Measurements from ENCODE around the gene TBC1D17. TPM values are rescaled to one million over a fixed set of nuclear protein-coding genes. Genes with fewer than 3 reads are reported as not detected.

Gene TBC1D17
- total and polyA plus RNA-seq, 12 donors: 5.8 to 198 (median 51.4) TPM

- no peak overlapping the region for H3K4me3 ChIP-seq
- peak overlapping the region in 1 of 5 donors; percentile 47 for H3K27ac ChIP-seq
- no peaks in the 10 kb centered on the region for H3K36me3 ChIP-seq (replicated peaks in 1 of 2)
- peaks cover 10 to 20% of the 10 kb centered on the region in 2 donors for H3K4me1 ChIP-seq (replicated peaks in 1 of 2)
- WGBS, 4 donors: 87 to 100% (median 92%) methylated on average over 1 to 25 of the region's 25 CpGs
- H3K9me3 ChIP-seq (replicated peaks in 1 of 3): no peaks in the 10 kb centered on the region
- intact Hi-C loops (cut with DNase I): no loop called here
- TF ChIP-seq, protein P1, sequence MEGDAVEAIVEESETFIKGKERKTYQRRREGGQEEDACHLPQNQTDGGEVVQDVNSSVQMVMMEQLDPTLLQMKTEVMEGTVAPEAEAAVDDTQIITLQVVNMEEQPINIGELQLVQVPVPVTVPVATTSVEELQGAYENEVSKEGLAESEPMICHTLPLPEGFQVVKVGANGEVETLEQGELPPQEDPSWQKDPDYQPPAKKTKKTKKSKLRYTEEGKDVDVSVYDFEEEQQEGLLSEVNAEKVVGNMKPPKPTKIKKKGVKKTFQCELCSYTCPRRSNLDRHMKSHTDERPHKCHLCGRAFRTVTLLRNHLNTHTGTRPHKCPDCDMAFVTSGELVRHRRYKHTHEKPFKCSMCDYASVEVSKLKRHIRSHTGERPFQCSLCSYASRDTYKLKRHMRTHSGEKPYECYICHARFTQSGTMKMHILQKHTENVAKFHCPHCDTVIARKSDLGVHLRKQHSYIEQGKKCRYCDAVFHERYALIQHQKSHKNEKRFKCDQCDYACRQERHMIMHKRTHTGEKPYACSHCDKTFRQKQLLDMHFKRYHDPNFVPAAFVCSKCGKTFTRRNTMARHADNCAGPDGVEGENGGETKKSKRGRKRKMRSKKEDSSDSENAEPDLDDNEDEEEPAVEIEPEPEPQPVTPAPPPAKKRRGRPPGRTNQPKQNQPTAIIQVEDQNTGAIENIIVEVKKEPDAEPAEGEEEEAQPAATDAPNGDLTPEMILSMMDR (IDR thresholded peaks at IDR 0.05): no peak
- DNase-seq: peak in 1 of 7 donors; percentile 32
- no peaks in the 10 kb centered on the region for H3K27me3 ChIP-seq
Observed at GRCh38 chr19:49932731-49933131, 55.2 kb downstream of the TBC1D17 start.

DNA sequence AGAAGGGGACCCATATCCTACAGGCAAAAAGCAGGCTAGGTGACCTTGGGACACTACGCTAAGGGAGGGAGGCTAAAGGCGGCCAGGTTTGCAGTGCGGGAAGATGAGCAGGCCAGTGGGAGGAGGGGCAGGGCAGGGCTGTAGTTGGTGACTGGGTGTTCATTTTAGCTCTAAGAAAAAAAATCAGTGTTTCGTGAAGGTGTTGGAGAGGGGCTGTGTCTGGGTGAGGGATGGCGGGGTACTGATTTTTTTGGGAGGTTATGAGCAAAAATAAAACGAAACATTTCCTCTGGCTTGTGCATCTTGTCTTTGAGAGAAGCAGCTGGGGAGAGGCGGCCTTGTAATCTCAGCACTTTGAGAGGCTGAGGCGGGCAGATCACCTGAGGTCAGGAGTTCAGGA lies 56.1 kb downstream of the TBC1D17 start:
- no peak for TF ChIP-seq POLR2A (IDR thresholded peaks at IDR 0.05)
- TF ChIP-seq, protein P1 (IDR thresholded peaks at IDR 0.05): no peak
- Histone ChIP-seq H3K27ac (peak overlapping the region in 2 of 5 donors; percentile 45 to 47), H3K36me3 (replicated peaks in 1 of 2) (no peaks in the 10 kb centered on the region), H3K4me3 (no peak overlapping the region), H3K4me1 (replicated peaks in 1 of 2) (peaks cover 11 to 20% of the 10 kb centered on the region in 2 donors), H3K27me3 (no peaks in the 10 kb centered on the region), H3K9me3 (replicated peaks in 1 of 3) (no peaks in the 10 kb centered on the region)
- peak in 3 of 7 donors; percentile 55 to 62 (median 58) for DNase-seq
- intact Hi-C loops (cut with DNase I): no loop called here
- WGBS, 4 donors: 51 to 71% (median 59%) methylated on average over 8 of the region's 8 CpGs

DNA sequence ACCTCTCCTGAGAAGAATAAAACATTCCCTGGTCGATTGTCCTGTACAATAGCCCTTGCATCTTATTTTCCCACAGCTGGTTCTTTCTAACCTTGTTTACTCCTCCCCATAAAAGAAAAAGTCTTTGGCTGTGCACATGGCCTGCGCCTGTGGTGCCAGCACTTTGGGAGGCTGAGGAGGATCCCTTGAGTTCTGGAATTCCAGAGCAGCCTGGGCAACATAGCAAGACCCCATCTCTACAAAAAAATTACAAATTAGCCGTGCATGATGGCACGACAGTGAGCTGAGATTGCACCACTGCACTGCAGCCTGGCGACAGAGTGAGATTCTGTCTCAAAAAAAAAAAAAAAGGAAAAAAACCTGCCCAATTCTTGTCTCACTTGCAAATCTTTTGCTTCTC lies 59.0 kb downstream of the TBC1D17 start:
- H3K4me3 ChIP-seq: no peak overlapping the region
- H3K36me3 ChIP-seq (replicated peaks in 1 of 2): no peaks in the 10 kb centered on the region
- no peak overlapping the region for H3K27ac ChIP-seq
- peak in 1 of 7 donors; percentile 15 for DNase-seq
- intact Hi-C loops (cut with DNase I): loop anchor here (2.0 kb wide), 2 partner anchors 42 to 48 kb away; no protein-coding TSS in a partner anchor
- no peaks in the 10 kb centered on the region for H3K27me3 ChIP-seq
- TF ChIP-seq POLR2A (IDR thresholded peaks at IDR 0.05): no peak
- TF ChIP-seq, protein P1 (IDR thresholded peaks at IDR 0.05): no peak
- H3K9me3 ChIP-seq (replicated peaks in 1 of 3): no peaks in the 10 kb centered on the region
- H3K4me1 ChIP-seq (replicated peaks in 1 of 2): peaks cover 16 to 32% of the 10 kb centered on the region in 2 donors
- WGBS, 4 donors: 68 to 75% (median 70%) methylated on average over 5 of the region's 5 CpGs

- intact Hi-C loops (cut with DNase I): loop anchor here (2.0 kb wide), 2 partner anchors 41 to 47 kb away; no protein-coding TSS in a partner anchor
- no peaks in the 10 kb centered on the region for H3K9me3 ChIP-seq (replicated peaks in 1 of 3)
- WGBS, 4 donors: 10 to 20% (median 12%) methylated on average over 23 to 35 of the region's 35 CpGs
- H3K27me3 ChIP-seq: no peaks in the 10 kb centered on the region
- H3K4me3 ChIP-seq: peak overlapping the region in 1 of 4 donors; percentile 18
- H3K36me3 ChIP-seq (replicated peaks in 1 of 2): no peaks in the 10 kb centered on the region
- TF ChIP-seq, protein P1 (IDR thresholded peaks at IDR 0.05): peak; percentile 94 to 98 (median 98)
- TF ChIP-seq POLR2A (IDR thresholded peaks at IDR 0.05): no peak
- H3K4me1 ChIP-seq (replicated peaks in 1 of 2): peaks cover 22 to 44% of the 10 kb centered on the region in 2 donors
- peak overlapping the region; percentile 28 to 84 (median 67) for H3K27ac ChIP-seq
- peak; percentile 82 to 89 (median 84) for DNase-seq
Observed at GRCh38 chr19:49937750-49938381, 60.4 kb downstream of the TBC1D17 start.

Small RNAs within 50 kb of the gene (microRNA-seq; reads per million reads assigned to microRNA genes)
- 1.8 to 8.5 (median 5.7) reads per million in 3 donors for gene MIR4749
- 0.89 to 2.8 (median 1.9) reads per million in 3 donors for gene MIR4750
- 0.38 to 1.4 (median 0.89) reads per million in 3 donors for gene MIR6800

Small RNAs within 50 kb of the gene (small RNA-seq; reads per million reads assigned to genes)
- 0 to 0.08 reads per million in 2 donors for gene MIR4749

Other genes starting within 250 kb of the TBC1D17 start
- 10 to 100 TPM in 8 of 9 donors, 1 to 10 TPM in 1; 6.8 to 77.9 (median 37.4) TPM for gene RRAS, start 237.6 kb upstream of the TBC1D17 start, total RNA-seq
- gene RRAS, start 237.6 kb upstream of the TBC1D17 start, polyA plus RNA-seq: 100 to 1,000 TPM in 2 of 3 donors, 10 to 100 TPM in 1; 21.9 to 180 (median 167) TPM
- gene SCAF1, start 235.5 kb upstream of the TBC1D17 start, total RNA-seq: 10 to 100 TPM in 8 of 9 donors, 1 to 10 TPM in 1; 4.2 to 81.3 (median 45.8) TPM
- gene SCAF1, start 235.5 kb upstream of the TBC1D17 start, polyA plus RNA-seq: 10 to 100 TPM in 2 of 3 donors, 1 to 10 TPM in 1; 7.9 to 67.7 (median 27.1) TPM
- gene IRF3, start 211.8 kb upstream of the TBC1D17 start, total RNA-seq: 100 to 1,000 TPM in 2 of 9 donors, 10 to 100 TPM in 7; 33.7 to 108 (median 64.1) TPM
- gene IRF3, start 211.8 kb upstream of the TBC1D17 start, polyA plus RNA-seq: 100 to 1,000 TPM in 2 of 3 donors, 10 to 100 TPM in 1; 23.2 to 328 (median 159) TPM
- gene BCL2L12, start 211.8 kb upstream of the TBC1D17 start, total RNA-seq: 10 to 100 TPM in 4 of 9 donors, 1 to 10 TPM in 5; 3.3 to 16.3 (median 9.7) TPM
- gene BCL2L12, start 211.8 kb upstream of the TBC1D17 start, polyA plus RNA-seq: 10 to 100 TPM in 2 of 3 donors, 1 to 10 TPM in 1; 3.5 to 15.4 (median 13.9) TPM
- 100 to 1,000 TPM in 8 of 9 donors, 10 to 100 TPM in 1; 80.4 to 262 (median 160) TPM for gene PRMT1, start 200.4 kb upstream of the TBC1D17 start, total RNA-seq
- gene PRMT1, start 200.4 kb upstream of the TBC1D17 start, polyA plus RNA-seq: 100 to 1,000 TPM; 158 to 198 (median 179) TPM
- 1 to 10 TPM in 1 of 9 donors, under 1 TPM in 8; 0.18 to 1.2 (median 0.55) TPM for gene ADM5, start 188.1 kb upstream of the TBC1D17 start, total RNA-seq
- gene ADM5, start 188.1 kb upstream of the TBC1D17 start, polyA plus RNA-seq: 1 to 10 TPM in 2 of 3 donors, not detected in 1; 1.9 to 2.0 TPM
- 1 to 10 TPM in 8 of 9 donors, not detected in 1; 2.4 to 9.4 (median 4.6) TPM for gene CPT1C, start 186.6 kb upstream of the TBC1D17 start, total RNA-seq
- gene CPT1C, start 186.6 kb upstream of the TBC1D17 start, polyA plus RNA-seq: 10 to 100 TPM in 2 of 3 donors, 1 to 10 TPM in 1; 5.8 to 55.7 (median 14.1) TPM
- under 1 TPM in 5 of 9 donors, not detected in 4; 0.11 to 0.47 (median 0.29) TPM for gene TSKS, start 114.4 kb upstream of the TBC1D17 start, total RNA-seq
- 1 to 10 TPM in 1 of 3 donors, under 1 TPM in 1, not detected in 1; 0.94 to 1.7 TPM for gene TSKS, start 114.4 kb upstream of the TBC1D17 start, polyA plus RNA-seq
- gene AP2A1, start 110.7 kb upstream of the TBC1D17 start, total RNA-seq: 100 to 1,000 TPM in 8 of 9 donors, 10 to 100 TPM in 1; 59.8 to 455 (median 262) TPM
- 100 to 1,000 TPM in 1 of 3 donors, 10 to 100 TPM in 2; 71.5 to 131 (median 90.3) TPM for gene AP2A1, start 110.7 kb upstream of the TBC1D17 start, polyA plus RNA-seq
- 10 to 100 TPM; 22.0 to 72.5 (median 45.3) TPM for gene FUZ, start 64.4 kb upstream of the TBC1D17 start, total RNA-seq
- gene FUZ, start 64.4 kb upstream of the TBC1D17 start, polyA plus RNA-seq: 10 to 100 TPM in 2 of 3 donors, 1 to 10 TPM in 1; 7.6 to 62.0 (median 47.7) TPM
- gene MED25, start 59.4 kb upstream of the TBC1D17 start, total RNA-seq: 100 to 1,000 TPM in 5 of 9 donors, 10 to 100 TPM in 4; 36.2 to 211 (median 105) TPM
- gene MED25, start 59.4 kb upstream of the TBC1D17 start, polyA plus RNA-seq: 100 to 1,000 TPM in 2 of 3 donors, 10 to 100 TPM in 1; 71.2 to 457 (median 299) TPM
- gene PTOV1, start 26.5 kb upstream of the TBC1D17 start, total RNA-seq: 100 to 1,000 TPM; 163 to 568 (median 257) TPM
- gene PTOV1, start 26.5 kb upstream of the TBC1D17 start, polyA plus RNA-seq: 100 to 1,000 TPM in 2 of 3 donors, 10 to 100 TPM in 1; 78.7 to 620 (median 409) TPM
- 100 to 1,000 TPM in 4 of 9 donors, 10 to 100 TPM in 5; 49.3 to 199 (median 97.7) TPM for gene PNKP, start 10.1 kb upstream of the TBC1D17 start, total RNA-seq
- gene PNKP, start 10.1 kb upstream of the TBC1D17 start, polyA plus RNA-seq: 100 to 1,000 TPM in 2 of 3 donors, 10 to 100 TPM in 1; 40.7 to 344 (median 202) TPM
- gene AKT1S1, start 347 bp upstream of the TBC1D17 start, total RNA-seq: 10 to 100 TPM; 19.8 to 70.3 (median 36.5) TPM
- 10 to 100 TPM; 66.0 to 89.6 (median 75.8) TPM for gene AKT1S1, start 347 bp upstream of the TBC1D17 start, polyA plus RNA-seq
- 1 to 10 TPM in 5 of 9 donors, under 1 TPM in 4; 0.18 to 2.1 (median 1.1) TPM for gene IL4I1, start 19.2 kb downstream of the TBC1D17 start, total RNA-seq
- 1 to 10 TPM in 2 of 3 donors, under 1 TPM in 1; 0.33 to 3.2 (median 2.1) TPM for gene IL4I1, start 19.2 kb downstream of the TBC1D17 start, polyA plus RNA-seq
- 100 to 1,000 TPM in 1 of 9 donors, 10 to 100 TPM in 8; 14.3 to 103 (median 40.3) TPM for gene ATF5, start 51.5 kb downstream of the TBC1D17 start, total RNA-seq
- gene ATF5, start 51.5 kb downstream of the TBC1D17 start, polyA plus RNA-seq: 100 to 1,000 TPM in 1 of 3 donors, 10 to 100 TPM in 2; 67.3 to 114 (median 95.7) TPM
- gene NUP62, start 51.8 kb downstream of the TBC1D17 start, total RNA-seq: 10 to 100 TPM; 29.3 to 71.8 (median 55.9) TPM
- 10 to 100 TPM; 26.4 to 47.8 (median 31.9) TPM for gene NUP62, start 51.8 kb downstream of the TBC1D17 start, polyA plus RNA-seq
- gene SIGLEC11, start 83.5 kb downstream of the TBC1D17 start, total RNA-seq: 100 to 1,000 TPM in 3 of 9 donors, 10 to 100 TPM in 6; 11.7 to 180 (median 54.0) TPM
- gene SIGLEC11, start 83.5 kb downstream of the TBC1D17 start, polyA plus RNA-seq: 10 to 100 TPM; 11.2 to 27.6 (median 20.9) TPM
- 10 to 100 TPM; 28.1 to 60.3 (median 48.1) TPM for gene VRK3, start 147.7 kb downstream of the TBC1D17 start, total RNA-seq
- 10 to 100 TPM; 12.1 to 47.2 (median 26.5) TPM for gene VRK3, start 147.7 kb downstream of the TBC1D17 start, polyA plus RNA-seq
- 10 to 100 TPM in 2 of 9 donors, 1 to 10 TPM in 7; 6.0 to 10.7 (median 9.1) TPM for gene ZNF473, start 148.3 kb downstream of the TBC1D17 start, total RNA-seq
- gene ZNF473, start 148.3 kb downstream of the TBC1D17 start, polyA plus RNA-seq: 10 to 100 TPM in 1 of 3 donors, 1 to 10 TPM in 2; 2.7 to 13.2 (median 3.0) TPM

All from adrenal gland (tissue), 12 donors.